Amniotic epithelial cell (primary cell): ENCODE data around the gene TCN2.
A peak's percentile ranks its signal among the peaks of the same experiment; 100 is the strongest.
"Not testable (repeated sequence)": the region's sequence is repeated elsewhere in the genome, so short reads cannot be mapped to it uniquely, and the experiment has no call there.

ENCODE experiments used
- DNase-seq: peaks from one replicate; pipeline ENCODE4 v3.0.0-alpha.2; 2010; ENCODE audit warnings: low read depth

TCN2 gene

GRCh38 chr22:30611197-30611596, 4.2 kb downstream of the TCN2 start:
- DNase-seq = no peak

DNA sequence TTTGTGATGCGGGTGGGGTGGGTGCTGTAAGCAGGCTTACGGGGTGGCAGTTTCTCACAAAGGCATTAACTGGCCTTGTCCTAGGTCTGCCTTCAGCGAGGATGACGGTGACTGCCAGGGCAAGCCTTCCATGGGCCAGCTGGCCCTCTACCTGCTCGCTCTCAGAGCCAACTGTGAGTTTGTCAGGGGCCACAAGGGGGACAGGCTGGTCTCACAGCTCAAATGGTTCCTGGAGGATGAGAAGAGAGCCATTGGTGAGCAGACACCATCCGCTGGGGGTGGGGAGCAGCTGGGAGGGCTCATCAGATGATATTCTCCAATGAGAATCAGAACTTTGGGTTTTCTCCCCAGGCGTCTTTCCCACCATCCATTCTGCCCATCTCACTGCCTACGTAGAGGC, 5.8 kb downstream of the TCN2 start:
- DNase-seq = no peak

DNA sequence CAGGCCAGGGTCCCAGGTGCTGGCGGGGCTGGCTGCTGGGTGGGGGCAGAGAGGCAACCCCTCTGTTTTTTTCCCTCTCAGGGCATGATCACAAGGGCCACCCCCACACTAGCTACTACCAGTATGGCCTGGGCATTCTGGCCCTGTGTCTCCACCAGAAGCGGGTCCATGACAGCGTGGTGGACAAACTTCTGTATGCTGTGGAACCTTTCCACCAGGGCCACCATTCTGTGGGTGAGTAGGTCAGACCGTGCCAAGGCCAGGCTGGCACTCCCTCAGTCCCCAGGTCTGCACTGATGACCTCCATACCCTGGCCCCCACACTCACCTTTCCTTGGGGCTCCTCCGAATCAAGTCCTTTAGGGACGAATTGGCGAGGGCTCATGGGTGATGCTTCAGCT, 7.3 kb downstream of the TCN2 start:
- DNase-seq = no peak

GRCh38 chr22:30614879-30615278, 7.9 kb downstream of the TCN2 start:
- no peak for DNase-seq

DNA sequence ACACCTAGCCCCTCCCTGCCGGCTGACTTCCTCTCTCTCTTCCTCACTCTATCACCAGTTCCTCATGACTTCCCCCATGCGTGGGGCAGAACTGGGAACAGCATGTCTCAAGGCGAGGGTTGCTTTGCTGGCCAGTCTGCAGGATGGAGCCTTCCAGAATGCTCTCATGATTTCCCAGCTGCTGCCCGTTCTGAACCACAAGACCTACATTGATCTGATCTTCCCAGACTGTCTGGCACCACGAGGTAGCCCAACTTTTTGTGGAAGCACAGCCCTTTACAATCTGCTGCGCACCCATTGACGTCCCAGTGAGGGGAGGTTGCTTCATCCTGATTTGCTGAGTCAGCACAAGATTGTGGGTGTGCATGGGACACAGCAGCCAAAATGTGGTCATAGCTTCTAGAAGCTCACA, 8.6 kb downstream of the TCN2 start:
- no peak for DNase-seq

- no peak for DNase-seq
Observed at GRCh38 chr22:30617819-30618218, 10.8 kb downstream of the TCN2 start.

- not testable (repeated sequence) for DNase-seq
Observed at GRCh38 chr22:30619909-30620308, 12.9 kb downstream of the TCN2 start.

DNA sequence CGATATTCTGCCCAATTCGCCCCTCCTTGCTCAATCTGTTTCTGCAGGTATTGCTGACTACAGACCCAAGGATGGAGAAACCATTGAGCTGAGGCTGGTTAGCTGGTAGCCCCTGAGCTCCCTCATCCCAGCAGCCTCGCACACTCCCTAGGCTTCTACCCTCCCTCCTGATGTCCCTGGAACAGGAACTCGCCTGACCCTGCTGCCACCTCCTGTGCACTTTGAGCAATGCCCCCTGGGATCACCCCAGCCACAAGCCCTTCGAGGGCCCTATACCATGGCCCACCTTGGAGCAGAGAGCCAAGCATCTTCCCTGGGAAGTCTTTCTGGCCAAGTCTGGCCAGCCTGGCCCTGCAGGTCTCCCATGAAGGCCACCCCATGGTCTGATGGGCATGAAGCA, 19.4 kb downstream of the TCN2 start:
- no peak for DNase-seq

GRCh38 chr22:30627471-30627870, 20.5 kb downstream of the TCN2 start:
- DNase-seq = no peak

DNA sequence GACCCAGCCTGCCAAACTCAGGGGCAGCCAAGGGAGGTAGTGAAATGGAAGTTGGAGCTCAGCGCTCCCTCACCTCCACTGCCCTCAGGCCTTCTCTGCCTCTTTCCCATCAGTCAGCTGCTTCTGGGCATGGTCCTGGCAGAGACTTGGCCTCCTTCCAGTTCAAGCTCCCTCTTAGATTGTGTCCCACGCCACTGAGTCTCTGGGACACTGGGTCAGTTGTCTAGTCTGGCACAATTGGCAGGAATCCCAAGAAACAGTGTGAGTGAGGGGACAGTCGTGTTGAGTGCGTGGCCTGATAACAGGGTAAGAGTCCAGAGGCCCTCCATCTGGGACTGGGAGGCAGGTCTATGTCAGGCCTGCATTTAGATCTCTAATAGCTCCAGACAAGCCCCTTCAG, 21.5 kb downstream of the TCN2 start:
- DNase-seq = no peak

DNA sequence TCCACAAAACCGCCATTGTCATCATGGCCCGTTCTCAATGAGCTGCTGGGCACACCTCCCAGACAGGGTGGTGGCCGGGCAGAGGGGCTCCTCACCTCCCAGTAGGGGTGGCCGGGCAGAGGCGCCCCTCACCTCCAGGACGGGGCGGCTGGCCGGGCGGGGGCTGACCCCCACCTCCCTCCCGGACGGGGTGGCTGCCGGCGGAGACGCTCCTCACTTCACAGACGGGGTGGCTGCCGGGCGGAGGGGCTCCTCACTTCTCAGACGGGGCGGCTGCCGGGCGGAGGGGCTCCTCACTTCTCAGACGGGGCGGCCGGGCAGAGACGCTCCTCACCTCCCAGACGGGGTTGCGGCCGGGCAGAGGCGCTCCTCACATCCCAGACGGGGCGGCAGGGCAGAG, 24.5 kb downstream of the TCN2 start:
- not testable (repeated sequence) for DNase-seq

DNA sequence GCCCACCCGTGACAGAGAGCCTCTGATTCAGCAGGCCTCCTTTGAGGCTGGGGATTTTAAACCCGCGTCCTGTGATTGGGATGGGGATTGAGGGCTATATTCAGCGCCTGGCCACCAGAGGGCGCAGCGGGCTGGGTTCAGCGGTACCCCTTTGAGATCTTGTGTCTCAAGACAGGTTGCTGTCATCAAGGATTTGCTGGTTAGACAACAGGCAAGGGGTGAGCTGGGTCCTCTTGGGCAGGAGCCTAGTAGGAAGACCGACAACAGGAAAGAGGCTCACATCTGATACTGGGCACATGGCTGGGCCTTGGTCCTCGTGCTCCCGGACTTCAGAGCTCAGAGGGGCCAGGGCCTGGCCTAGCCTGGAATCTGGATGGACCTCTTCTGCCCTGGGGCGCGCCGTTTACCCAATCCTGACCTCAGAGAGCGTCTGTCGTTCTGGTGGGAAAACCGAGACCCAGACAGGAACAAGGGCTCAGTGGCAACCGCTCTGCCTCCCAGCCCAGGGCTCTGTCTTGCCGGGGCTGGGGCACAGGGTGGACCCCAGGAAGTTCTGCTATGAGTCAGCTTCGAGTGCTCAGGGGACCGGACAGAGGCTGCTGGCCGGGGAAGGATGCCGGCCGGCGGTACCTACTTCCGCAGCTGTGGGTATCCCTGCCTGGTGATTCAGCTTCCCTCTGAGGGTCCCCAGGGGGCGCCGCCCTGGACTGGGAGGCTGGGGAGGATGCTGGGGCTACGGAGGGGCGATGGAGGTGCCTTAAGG, 27.7 kb downstream of the TCN2 start:
- peak; percentile 86 for DNase-seq

DNA sequence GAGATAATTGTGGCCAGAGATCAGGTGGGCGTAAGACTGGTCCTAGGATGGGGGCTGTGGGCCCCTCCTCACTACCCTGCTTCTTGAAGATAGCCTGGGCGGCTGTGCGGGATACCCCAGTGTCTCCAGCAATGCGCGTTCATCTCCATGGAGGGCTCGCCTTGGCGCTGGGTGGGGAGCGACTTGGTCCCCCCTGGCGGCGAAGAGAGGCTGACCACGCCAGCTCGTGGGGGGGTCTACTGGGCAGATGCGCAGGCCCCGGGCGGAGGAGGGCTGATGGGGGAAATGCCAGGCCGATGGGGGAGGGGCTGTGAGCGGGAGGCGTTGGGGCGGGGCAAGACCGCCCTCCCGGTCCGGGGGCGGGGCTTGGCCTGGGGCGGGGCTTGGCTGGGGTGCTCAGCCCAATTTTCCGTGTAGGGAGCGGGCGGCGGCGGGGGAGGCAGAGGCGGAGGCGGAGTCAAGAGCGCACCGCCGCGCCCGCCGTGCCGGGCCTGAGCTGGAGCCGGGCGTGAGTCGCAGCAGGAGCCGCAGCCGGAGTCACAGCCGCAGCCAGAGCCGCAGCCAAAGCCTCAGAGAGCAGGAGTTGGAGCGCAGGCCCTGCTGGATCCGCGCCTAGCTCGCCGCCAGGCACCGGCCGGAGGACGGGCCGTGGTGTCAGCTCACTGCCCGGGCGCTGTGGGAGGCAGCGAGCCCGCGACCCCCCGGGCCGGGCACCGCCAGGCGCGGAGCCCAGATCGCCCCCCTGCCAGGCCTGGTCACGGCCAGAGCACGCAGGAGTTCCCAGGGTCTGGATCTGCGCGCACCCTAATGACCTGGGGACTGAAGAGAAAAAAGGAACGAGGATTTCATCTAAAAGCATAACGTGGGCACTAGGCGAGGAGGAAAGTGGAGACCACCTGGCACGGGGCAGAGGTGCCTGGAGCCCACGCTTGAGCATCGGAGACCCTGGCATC, 28.6 kb downstream of the TCN2 start, which contains the start of gene SLC35E4:
TSS of gene SLC35E4 (plus strand) at position 509 of the 953 bp plus-strand sequence. CDS start 670 bp downstream, outside the sequence.
- DNase-seq = peak; percentile 76

DNA sequence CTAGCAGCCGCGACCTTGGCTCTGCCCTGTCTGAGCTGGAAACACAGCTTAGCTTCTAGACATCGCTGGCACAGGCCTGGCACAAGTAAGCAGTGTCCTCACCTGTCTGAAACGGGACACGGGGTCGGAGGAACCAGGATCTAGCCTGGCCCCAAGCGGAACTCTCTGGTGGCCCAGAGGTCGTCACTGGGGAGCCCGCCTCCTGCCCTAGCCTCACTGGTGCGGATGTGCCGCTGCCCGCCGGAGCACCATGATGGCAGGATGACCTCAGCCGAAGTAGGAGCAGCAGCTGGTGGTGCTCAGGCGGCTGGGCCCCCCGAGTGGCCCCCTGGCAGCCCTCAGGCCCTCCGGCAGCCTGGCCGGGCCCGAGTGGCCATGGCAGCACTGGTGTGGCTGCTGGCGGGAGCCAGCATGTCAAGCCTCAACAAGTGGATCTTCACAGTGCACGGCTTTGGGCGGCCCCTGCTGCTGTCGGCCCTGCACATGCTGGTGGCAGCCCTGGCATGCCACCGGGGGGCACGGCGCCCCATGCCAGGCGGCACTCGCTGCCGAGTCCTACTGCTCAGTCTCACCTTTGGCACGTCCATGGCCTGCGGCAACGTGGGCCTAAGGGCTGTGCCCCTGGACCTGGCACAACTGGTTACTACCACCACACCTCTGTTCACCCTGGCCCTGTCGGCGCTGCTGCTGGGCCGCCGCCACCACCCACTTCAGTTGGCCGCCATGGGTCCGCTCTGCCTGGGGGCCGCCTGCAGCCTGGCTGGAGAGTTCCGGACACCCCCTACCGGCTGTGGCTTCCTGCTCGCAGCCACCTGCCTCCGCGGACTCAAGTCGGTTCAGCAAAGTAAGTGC, 29.5 kb downstream of the TCN2 start:
- DNase-seq = no peak

DNA sequence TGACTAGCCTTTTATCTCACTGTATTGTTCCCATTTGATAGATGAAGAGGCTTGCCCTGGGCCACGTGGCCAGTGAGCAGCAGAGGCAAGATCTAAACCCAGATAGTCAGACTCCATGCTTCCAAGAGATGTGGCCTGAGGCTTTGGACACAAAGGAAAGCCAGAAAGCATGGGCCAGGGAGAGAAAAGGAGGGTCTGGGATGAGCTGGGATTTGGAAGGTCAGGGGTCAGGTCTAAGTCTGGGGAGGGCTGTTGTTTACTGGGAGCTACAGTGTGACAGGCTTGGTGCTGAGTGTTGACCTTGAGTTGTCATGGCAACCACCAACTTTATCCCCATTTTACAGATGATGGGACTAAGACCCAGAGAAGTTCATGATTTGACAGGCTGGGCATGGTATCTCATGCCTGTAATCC, 30.7 kb downstream of the TCN2 start:
- no peak for DNase-seq

GRCh38 chr22:30640361-30640760, 33.4 kb downstream of the TCN2 start:
- no peak for DNase-seq

DNA sequence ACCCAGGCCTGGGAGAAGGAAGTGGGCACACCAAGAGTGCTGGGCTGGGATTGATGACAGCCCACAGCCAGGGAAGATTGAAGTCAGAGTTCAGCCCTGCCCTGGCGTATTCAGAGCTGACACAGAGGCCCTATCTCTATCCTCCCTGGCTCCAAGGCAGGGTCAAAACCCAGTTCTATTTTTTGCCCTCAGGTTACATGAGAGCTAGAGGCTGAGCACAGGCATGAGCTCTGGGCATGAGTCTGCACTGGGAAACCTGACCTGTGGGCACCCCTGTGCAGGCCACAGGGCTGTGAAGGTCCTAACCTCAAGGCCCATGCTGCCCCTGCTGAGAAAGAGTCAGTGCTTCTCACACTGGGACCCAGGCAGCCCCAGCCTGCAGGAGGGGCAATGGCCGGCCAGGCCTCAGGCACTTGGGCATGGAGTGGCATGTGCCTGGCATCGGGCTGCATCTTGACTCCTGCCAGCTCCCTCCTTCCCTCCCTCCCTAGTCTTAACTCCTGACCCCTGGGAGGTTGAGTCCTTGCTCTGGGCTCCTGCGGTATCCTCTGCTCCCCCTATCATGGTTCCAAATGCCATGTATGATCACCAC, 34.0 kb downstream of the TCN2 start:
- DNase-seq = no peak

GRCh38 chr22:30643055-30643875, 36.3 kb downstream of the TCN2 start:
- DNase-seq = no peak

GRCh38 chr22:30646518-30647160, 39.7 kb downstream of the TCN2 start:
- no peak for DNase-seq

DNA sequence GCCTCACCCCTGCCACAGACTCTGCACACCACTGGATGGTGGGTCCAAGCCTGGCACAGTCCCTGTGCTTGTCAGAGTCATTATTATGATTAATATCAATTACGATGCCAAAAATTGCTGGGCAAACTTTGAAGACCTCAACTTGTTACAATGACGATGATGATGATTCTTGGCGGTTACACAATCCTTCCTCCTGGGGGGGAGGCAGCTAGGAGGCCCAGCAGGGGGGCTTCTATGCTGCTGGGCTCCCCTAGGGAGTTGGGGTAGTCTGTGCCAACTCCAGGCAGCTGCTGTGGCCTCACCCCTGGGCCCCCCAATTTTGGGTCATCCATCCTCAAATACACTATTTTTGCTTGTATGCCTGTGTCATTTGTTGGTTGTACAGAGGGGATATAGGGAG, 40.6 kb downstream of the TCN2 start:
- no peak for DNase-seq
